Measurements from ENCODE around the gene NKPD1. TPM values are rescaled to one million over a fixed set of nuclear protein-coding genes. Genes with fewer than 3 reads are reported as not detected.

Gene NKPD1
- polyA plus RNA-seq, 2 of the 4 experiments (the other 2 are of a cell fraction): 0.12 to 0.15 TPM

- no peak for TF ChIP-seq USF2 (IDR thresholded peaks at IDR 0.05)
- TF ChIP-seq GATA3 (IDR thresholded peaks at IDR 0.05; ENCODE audit: borderline replicate concordance): no peak
- no peak for TF ChIP-seq FOSL2 (IDR thresholded peaks at IDR 0.05)
- no peak for TF ChIP-seq FOSL2 (CRISPR knock-in tag; IDR thresholded peaks at IDR 0.05)
- TF ChIP-seq FOXS1 (CRISPR knock-in tag; IDR thresholded peaks at IDR 0.05): no peak
- no peak for TF ChIP-seq HDAC2 (IDR thresholded peaks at IDR 0.05)
- TF ChIP-seq EHMT2 (IDR thresholded peaks at IDR 0.05; ENCODE audit: low read depth): no peak
- ChIA-PET CTCF (interaction anchor here (1.3 to 3.2 kb wide), 9 partner anchors 7 to 40 kb away, joined by 3 to 16 read pairs (median 5); no protein-coding TSS in a partner anchor), POLR2A (no interaction called here)
- no peak overlapping the region for H3K4me3 ChIP-seq
- no peak overlapping the region for H3K4me2 ChIP-seq
- FAIRE-seq (no peak), ATAC-seq (no peak), DNase-seq (ENCODE audit: low read depth in 1 of 2, low spot score in 1 of 2) (no peak)
- H3K9me3 ChIP-seq: no peaks in the 10 kb centered on the region
- H3K27ac ChIP-seq: no peak overlapping the region
- no peaks in the 10 kb centered on the region for H3K4me1 ChIP-seq
- 79% methylated on average over 9 of the region's 9 CpGs for WGBS (ENCODE audit: missing lambda C conversion rate)
Measured at GRCh38 chr19:45142726-45143110, 18.1 kb downstream of the NKPD1 start.

- WGBS (ENCODE audit: missing lambda C conversion rate): 89% methylated on average over 29 of the region's 33 CpGs
- ATAC-seq (no peak), DNase-seq (ENCODE audit: low read depth in 1 of 2, low spot score in 1 of 2) (no peak), FAIRE-seq (no peak)
- no peak overlapping the region for H3K27ac ChIP-seq
- no peak overlapping the region for H3K4me3 ChIP-seq
- POLR2A ChIA-PET: no interaction called here
- no peak for TF ChIP-seq TP53 (CRISPR knock-in tag; IDR thresholded peaks at IDR 0.05)
- no peak for TF ChIP-seq GATA3 (IDR thresholded peaks at IDR 0.05; ENCODE audit: borderline replicate concordance)
- no peak for TF ChIP-seq ZSCAN20 (CRISPR knock-in tag; IDR thresholded peaks at IDR 0.05)
- TF ChIP-seq TFCP2L1 (CRISPR knock-in tag; IDR thresholded peaks at IDR 0.05): no peak
- no peak for TF ChIP-seq ZFP36 (IDR thresholded peaks at IDR 0.05; ENCODE audit: borderline replicate concordance, partially characterized antibody)
- TF ChIP-seq NR3C1 (IDR thresholded peaks at IDR 0.05): no peak
- no peak for TF ChIP-seq FOXS1 (CRISPR knock-in tag; IDR thresholded peaks at IDR 0.05)
- no peak for TF ChIP-seq PHF8 (IDR thresholded peaks at IDR 0.05; ENCODE audit: borderline replicate concordance, low read depth)
- no peak for TF ChIP-seq EHMT2 (IDR thresholded peaks at IDR 0.05; ENCODE audit: low read depth)
- TF ChIP-seq ATOH8 (CRISPR knock-in tag; IDR thresholded peaks at IDR 0.05; ENCODE audit: low read depth): no peak
- no peak for TF ChIP-seq ESRRA (IDR thresholded peaks at IDR 0.05; ENCODE audit: borderline replicate concordance, low read length)
- no peak for TF ChIP-seq ZNF302 (CRISPR knock-in tag; IDR thresholded peaks at IDR 0.05)
- no peak for TF ChIP-seq KDM5A (IDR thresholded peaks at IDR 0.05)
- no peak for TF ChIP-seq RARB (CRISPR knock-in tag; IDR thresholded peaks at IDR 0.05)
- no peak for TF ChIP-seq REST (IDR thresholded peaks at IDR 0.05)
- TF ChIP-seq EP300 (IDR thresholded peaks at IDR 0.05): no peak
- no peak for TF ChIP-seq ELK1 (IDR thresholded peaks at IDR 0.05; ENCODE audit: low read depth, low read length)
- H3K4me2 ChIP-seq: no peak overlapping the region
- CTCF ChIA-PET: interaction anchor here (1.6 to 3.2 kb wide), 5 partner anchors 8 to 30 kb away, joined by 3 to 16 read pairs (median 7); no protein-coding TSS in a partner anchor
- no peaks in the 10 kb centered on the region for H3K9me3 ChIP-seq
- H3K4me1 ChIP-seq: no peaks in the 10 kb centered on the region
Measured at GRCh38 chr19:45142016-45142725, 18.6 kb downstream of the NKPD1 start.
